Measurements from ENCODE around the gene TRPV6.

- TF ChIP-seq POLR2AphosphoS5 (IDR thresholded peaks at IDR 0.05; ENCODE audit: low read depth, low read length) (no peak), SIN3A (IDR thresholded peaks at IDR 0.05; ENCODE audit: borderline replicate concordance, insufficient read depth, low read length) (no peak), TAF1 (IDR thresholded peaks at IDR 0.05; ENCODE audit: borderline replicate concordance, insufficient read depth, low read length) (no peak)
These were observed 34.3 kb downstream of the TRPV6 start for GRCh38 chr7:142851269-142851668.

All from PFSK-1 (cell line).